K562 (cell line): Measurements from ENCODE around the gene UBA3. TPM values are rescaled to one million over a fixed set of nuclear protein-coding genes. Genes with fewer than 3 reads are reported as not detected.

ENCODE experiments used
- ATF1 ChIP-seq, 2 experiments: fragments of 450-650 bp in 1 of 2; IDR thresholded peaks; 2 replicates each; pipeline ENCODE4 v1.6.1; 2016; ENCODE audit warnings: missing compliant biosample characterization in 1 of 2, missing genetic modification characterization in 1 of 2
- CXXC5 ChIP-seq: fragments of 250-450 bp; sonication (Bioruptor Pico); IDR thresholded peaks from 2 replicates; pipeline ENCODE4 v1.8.0; 2022; ENCODE audit warnings: inconsistent platforms, mild to moderate bottlenecking, moderate library complexity
- FOXK2 ChIP-seq, 2 experiments: fragments of 450-650 bp; IDR thresholded peaks in 1 of 2; conservative IDR thresholded peaks in 1 of 2; 2 replicates each; pipeline ENCODE4 v1.6.1; 2016; ENCODE audit warnings: low read depth in 2 of 2, mild to moderate bottlenecking in 1 of 2
- HMG20B ChIP-seq: fragments of 250-450 bp; sonication (Bioruptor Pico); IDR thresholded peaks from 2 replicates; pipeline ENCODE4 v1.5.0; 2021; ENCODE audit warnings: mild to moderate bottlenecking
- L3MBTL2 ChIP-seq: fragments of 450-650 bp; IDR thresholded peaks from 2 replicates; pipeline ENCODE4 v1.6.1; 2016; ENCODE audit warnings: mild to moderate bottlenecking, moderate library complexity
- LEF1 ChIP-seq: fragments of 450-650 bp; IDR thresholded peaks from 2 replicates; pipeline ENCODE4 v1.6.1; 2016; ENCODE audit warnings: mild to moderate bottlenecking
- MBD2 ChIP-seq: sonication (generic); IDR thresholded peaks from 2 replicates; pipeline ENCODE4 v1.6.1; 2016; ENCODE audit warnings: low read depth, borderline replicate concordance
- MTA1 ChIP-seq: fragments of 450-650 bp; IDR thresholded peaks from 2 replicates; pipeline ENCODE4 v1.6.1; 2017; ENCODE audit warnings: borderline replicate concordance
- RCOR1 ChIP-seq, 2 experiments: IDR thresholded peaks; 2 replicates each; pipeline ENCODE4 v1.6.1; 2012; ENCODE audit warnings: low read depth in 2 of 2, low read length in 2 of 2, borderline replicate concordance in 1 of 2, improper control_type of control experiment in 1 of 2
- SMAD4 ChIP-seq: fragments of 250-450 bp; sonication (Bioruptor Pico); conservative IDR thresholded peaks from 2 replicates; pipeline ENCODE4 v1.8.0; 2021; ENCODE audit warnings: inconsistent platforms, mild to moderate bottlenecking, moderate library complexity
- SUPT5H ChIP-seq: fragments of 450-650 bp; IDR thresholded peaks from 2 replicates; pipeline ENCODE4 v1.6.1; 2016
- TAF9B ChIP-seq: fragments of 450-650 bp; IDR thresholded peaks from 2 replicates; pipeline ENCODE4 v1.6.1; 2018; ENCODE audit warnings: mild to moderate bottlenecking; ENCODE audit not compliant: partially characterized antibody
- TEAD4 ChIP-seq, 2 experiments: sonication (generic) in 1 of 2; formaldehyde crosslinking in 1 of 2; IDR thresholded peaks; 2 replicates each; pipeline versions ENCODE4 v1.6.1 to v1.8.0; 2012 to 2022; ENCODE audit warnings: borderline replicate concordance in 1 of 2, inconsistent platforms in 1 of 2, low read length in 1 of 2, mild to moderate bottlenecking in 1 of 2, missing genetic modification reagents in 1 of 2
- TOE1 ChIP-seq, 2 experiments: fragments of 450-650 bp in 1 of 2; sonication (generic) in 1 of 2; formaldehyde crosslinking in 1 of 2; IDR thresholded peaks; 2 replicates each; pipeline versions ENCODE4 v1.7.1 to v1.8.0; 2016 to 2022; ENCODE audit warnings: borderline replicate concordance in 2 of 2, mild to moderate bottlenecking in 2 of 2, antibody characterized with exemption in 1 of 2, inconsistent platforms in 1 of 2, low read depth in 1 of 2, missing genetic modification reagents in 1 of 2, moderate library complexity in 1 of 2
- XRCC5 ChIP-seq: fragments of 200-400 bp; formaldehyde crosslinking; IDR thresholded peaks from 2 replicates; pipeline ENCODE4 v1.6.1; 2017; ENCODE audit warnings: low read depth, mild to moderate bottlenecking, low read length
- polyA plus RNA-seq, 8 experiments: library from polyadenylated mRNA; depleted of rRNA in 4 of 8; stranded (reverse) in 5 of 8; unstranded in 3 of 8; fragments of >200 nt; fragmentation: Nextera tagmentation in 2 of 8; fragmentation: Illumina TruSeq in 1 of 8; extraction: Ambion mirVana in 2 of 8; extraction: Trizol in 1 of 8; gene quantifications; 2 replicates each; pipeline versions ENCODE4 v1.2.1 to v1.2.3, GENCODE V29; 2011 to 2014; ENCODE audit warnings: inconsistent platforms in 1 of 8, missing spikeins in 1 of 8
- total RNA-seq, 7 experiments: library from RNA; depleted of rRNA in 6 of 7; stranded (reverse); fragments of >200 nt in 6 of 7; fragmentation: Illumina TruSeq in 2 of 7; extraction: Trizol in 2 of 7; gene quantifications; 2 replicates each; pipeline versions ENCODE4 v1.2.1 to v1.2.3, GENCODE V29; 2011 to 2021; ENCODE audit warnings: low replicate concordance in 1 of 7
- TF ChIP-seq, protein P1 (sequence below): sonication (generic); formaldehyde crosslinking; IDR thresholded peaks from 2 replicates; pipeline ENCODE4 v1.8.0; 2022; ENCODE audit warnings: mild to moderate bottlenecking, missing genetic modification reagents
- TF ChIP-seq, protein P2 (sequence below): sonication (generic); formaldehyde crosslinking; IDR thresholded peaks from 2 replicates; pipeline ENCODE4 v1.8.1; 2023; ENCODE audit warnings: mild to moderate bottlenecking, missing genetic modification reagents
- TF ChIP-seq, protein P3 (sequence below): sonication (generic); formaldehyde crosslinking; IDR thresholded peaks from 2 replicates; pipeline ENCODE4 v1.8.0; 2022; ENCODE audit warnings: missing genetic modification reagents, mild to moderate bottlenecking, moderate library complexity, borderline replicate concordance
- TF ChIP-seq, protein P4 (sequence below): fragments of 250-450 bp; sonication (Bioruptor Pico); IDR thresholded peaks from 2 replicates; pipeline ENCODE4 v1.9.0; 2021; ENCODE audit warnings: mild to moderate bottlenecking

The UBA3 gene
- total and polyA plus RNA-seq, 9 of the 15 experiments (the other 6 are each of a cell fraction or from before 2014, with no cell fraction given) = 23.2 to 80.0 (median 38.6) TPM

DNA sequence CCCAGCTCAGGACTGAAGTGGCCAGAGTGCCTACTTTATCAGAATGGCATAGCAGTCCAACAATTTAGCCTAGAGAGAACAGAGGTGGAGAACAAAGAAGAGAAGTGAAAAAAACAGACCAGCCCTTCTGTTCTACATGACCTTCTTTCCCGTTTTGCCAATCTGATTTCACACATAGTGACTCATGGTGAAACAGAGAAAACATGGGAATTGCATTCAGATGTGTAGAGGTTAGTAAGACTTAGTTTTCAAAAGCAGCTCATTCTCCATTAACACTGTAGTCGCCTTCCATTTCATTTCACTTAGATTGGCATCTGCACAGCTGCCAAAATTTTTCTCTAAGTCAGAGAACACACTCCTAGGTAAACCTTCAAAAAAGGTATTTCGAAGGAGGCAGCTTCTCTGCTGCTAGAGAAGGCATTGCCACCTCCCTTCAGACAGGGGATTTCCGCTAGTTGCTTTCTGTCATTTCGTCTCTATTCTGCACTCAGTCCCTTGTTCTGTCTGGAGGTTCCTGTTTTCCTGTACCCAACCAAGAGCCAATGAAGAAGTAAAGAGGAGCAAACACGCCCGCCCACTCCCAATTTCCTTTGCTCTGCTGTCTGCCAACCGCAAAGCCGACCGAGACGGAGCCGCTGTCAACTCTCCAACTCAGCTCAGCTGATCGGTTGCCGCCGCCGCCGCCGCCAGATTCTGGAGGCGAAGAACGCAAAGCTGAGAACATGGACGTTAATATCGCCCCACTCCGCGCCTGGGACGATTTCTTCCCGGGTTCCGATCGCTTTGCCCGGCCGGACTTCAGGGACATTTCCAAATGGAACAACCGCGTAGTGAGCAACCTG is 4.4 kb upstream of the UBA3 start, which contains the start of gene ARL6IP5 (continued):
- TF ChIP-seq, protein P1, sequence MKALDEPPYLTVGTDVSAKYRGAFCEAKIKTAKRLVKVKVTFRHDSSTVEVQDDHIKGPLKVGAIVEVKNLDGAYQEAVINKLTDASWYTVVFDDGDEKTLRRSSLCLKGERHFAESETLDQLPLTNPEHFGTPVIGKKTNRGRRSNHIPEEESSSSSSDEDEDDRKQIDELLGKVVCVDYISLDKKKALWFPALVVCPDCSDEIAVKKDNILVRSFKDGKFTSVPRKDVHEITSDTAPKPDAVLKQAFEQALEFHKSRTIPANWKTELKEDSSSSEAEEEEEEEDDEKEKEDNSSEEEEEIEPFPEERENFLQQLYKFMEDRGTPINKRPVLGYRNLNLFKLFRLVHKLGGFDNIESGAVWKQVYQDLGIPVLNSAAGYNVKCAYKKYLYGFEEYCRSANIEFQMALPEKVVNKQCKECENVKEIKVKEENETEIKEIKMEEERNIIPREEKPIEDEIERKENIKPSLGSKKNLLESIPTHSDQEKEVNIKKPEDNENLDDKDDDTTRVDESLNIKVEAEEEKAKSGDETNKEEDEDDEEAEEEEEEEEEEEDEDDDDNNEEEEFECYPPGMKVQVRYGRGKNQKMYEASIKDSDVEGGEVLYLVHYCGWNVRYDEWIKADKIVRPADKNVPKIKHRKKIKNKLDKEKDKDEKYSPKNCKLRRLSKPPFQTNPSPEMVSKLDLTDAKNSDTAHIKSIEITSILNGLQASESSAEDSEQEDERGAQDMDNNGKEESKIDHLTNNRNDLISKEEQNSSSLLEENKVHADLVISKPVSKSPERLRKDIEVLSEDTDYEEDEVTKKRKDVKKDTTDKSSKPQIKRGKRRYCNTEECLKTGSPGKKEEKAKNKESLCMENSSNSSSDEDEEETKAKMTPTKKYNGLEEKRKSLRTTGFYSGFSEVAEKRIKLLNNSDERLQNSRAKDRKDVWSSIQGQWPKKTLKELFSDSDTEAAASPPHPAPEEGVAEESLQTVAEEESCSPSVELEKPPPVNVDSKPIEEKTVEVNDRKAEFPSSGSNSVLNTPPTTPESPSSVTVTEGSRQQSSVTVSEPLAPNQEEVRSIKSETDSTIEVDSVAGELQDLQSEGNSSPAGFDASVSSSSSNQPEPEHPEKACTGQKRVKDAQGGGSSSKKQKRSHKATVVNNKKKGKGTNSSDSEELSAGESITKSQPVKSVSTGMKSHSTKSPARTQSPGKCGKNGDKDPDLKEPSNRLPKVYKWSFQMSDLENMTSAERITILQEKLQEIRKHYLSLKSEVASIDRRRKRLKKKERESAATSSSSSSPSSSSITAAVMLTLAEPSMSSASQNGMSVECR (CRISPR knock-in tag) = peak; percentile 96
- no peak for TF ChIP-seq HMG20B (CRISPR knock-in tag)
- TF ChIP-seq MTA1 = peak; percentile 38; the same call in 1 of the 2 replicates
- TF ChIP-seq, protein P2, sequence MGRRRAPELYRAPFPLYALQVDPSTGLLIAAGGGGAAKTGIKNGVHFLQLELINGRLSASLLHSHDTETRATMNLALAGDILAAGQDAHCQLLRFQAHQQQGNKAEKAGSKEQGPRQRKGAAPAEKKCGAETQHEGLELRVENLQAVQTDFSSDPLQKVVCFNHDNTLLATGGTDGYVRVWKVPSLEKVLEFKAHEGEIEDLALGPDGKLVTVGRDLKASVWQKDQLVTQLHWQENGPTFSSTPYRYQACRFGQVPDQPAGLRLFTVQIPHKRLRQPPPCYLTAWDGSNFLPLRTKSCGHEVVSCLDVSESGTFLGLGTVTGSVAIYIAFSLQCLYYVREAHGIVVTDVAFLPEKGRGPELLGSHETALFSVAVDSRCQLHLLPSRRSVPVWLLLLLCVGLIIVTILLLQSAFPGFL (CRISPR knock-in tag) = no peak
- TF ChIP-seq TAF9B = peak; percentile 61
- peak; percentile 59 for TF ChIP-seq CXXC5 (CRISPR knock-in tag)
- peak; percentile 35; the same call in 1 of the 2 replicates for TF ChIP-seq L3MBTL2
- TF ChIP-seq XRCC5 = peak; percentile 61; the same call in 1 of the 2 replicates
- TF ChIP-seq ATF1 (CRISPR knock-in tag; IDR thresholded peaks at IDR 0.05) = no peak
- peak; percentile 43; the same call in 1 of the 2 replicates for TF ChIP-seq ATF1 (tag; IDR thresholded peaks at IDR 0.05)
- peak in 1 of 2 experiments; percentile 63; a peak in 1 of 4 replicates for TF ChIP-seq FOXK2 (conservative IDR thresholded peaks at IDR 0.05 in 1 of 2, IDR thresholded peaks at IDR 0.05 in 1 of 2; ENCODE audit: low read depth in 2 of 2)
- TF ChIP-seq RCOR1 (IDR thresholded peaks at IDR 0.05; ENCODE audit: borderline replicate concordance in 1 of 2, low read depth in 2 of 2, low read length in 2 of 2) = peak in 1 of 2 experiments; percentile 47; a peak in 1 of 4 replicates
- 0 out of 2 replicates have a peak, but pooled peaks have one; percentile 11 for TF ChIP-seq MBD2
- TF ChIP-seq, protein P3, sequence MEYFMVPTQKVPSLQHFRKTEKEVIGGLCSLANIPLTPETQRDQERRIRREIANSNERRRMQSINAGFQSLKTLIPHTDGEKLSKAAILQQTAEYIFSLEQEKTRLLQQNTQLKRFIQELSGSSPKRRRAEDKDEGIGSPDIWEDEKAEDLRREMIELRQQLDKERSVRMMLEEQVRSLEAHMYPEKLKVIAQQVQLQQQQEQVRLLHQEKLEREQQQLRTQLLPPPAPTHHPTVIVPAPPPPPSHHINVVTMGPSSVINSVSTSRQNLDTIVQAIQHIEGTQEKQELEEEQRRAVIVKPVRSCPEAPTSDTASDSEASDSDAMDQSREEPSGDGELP (CRISPR knock-in tag) = peak; percentile 100
- TF ChIP-seq SUPT5H = 0 out of 2 replicates have a peak, but pooled peaks have one; percentile 18
- TF ChIP-seq, protein P4, sequence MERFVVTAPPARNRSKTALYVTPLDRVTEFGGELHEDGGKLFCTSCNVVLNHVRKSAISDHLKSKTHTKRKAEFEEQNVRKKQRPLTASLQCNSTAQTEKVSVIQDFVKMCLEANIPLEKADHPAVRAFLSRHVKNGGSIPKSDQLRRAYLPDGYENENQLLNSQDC (CRISPR knock-in tag) = peak; percentile 78; the same call in 1 of the 2 replicates
- 0 out of 2 replicates have a peak, but pooled peaks have one; percentile 18 for TF ChIP-seq TEAD4 (IDR thresholded peaks at IDR 0.05; ENCODE audit: low read length)
- no peak for TF ChIP-seq TEAD4 (CRISPR knock-in tag; IDR thresholded peaks at IDR 0.05; ENCODE audit: borderline replicate concordance)
- TF ChIP-seq SMAD4 (CRISPR knock-in tag) = peak; percentile 55; the same call in 1 of the 2 replicates
- peak; percentile 60; the same call in 1 of the 2 replicates for TF ChIP-seq TOE1 (IDR thresholded peaks at IDR 0.05; ENCODE audit: borderline replicate concordance)
- no peak for TF ChIP-seq TOE1 (CRISPR knock-in tag; IDR thresholded peaks at IDR 0.05; ENCODE audit: borderline replicate concordance, low read depth)
- TF ChIP-seq LEF1 = peak; percentile 45; the same call in 1 of the 2 replicates
